Endodermal cell (in vitro differentiated cells): Measurements from ENCODE around the gene RERE. TPM values are rescaled to one million over a fixed set of nuclear protein-coding genes. Genes with fewer than 3 reads are reported as not detected.

ENCODE experiments used
- DNase-seq: peaks from one replicate; pipeline ENCODE4 v3.0.0-alpha.2; 2017
- H3K27ac ChIP-seq: 2 replicates; pipeline ENCODE4 v1.5.1; 2013; ENCODE audit warnings: mild to moderate bottlenecking, low read depth, low read length, moderate library complexity
- H3K27me3 ChIP-seq: 2 replicates; pipeline ENCODE4 v1.6.1; 2013; ENCODE audit warnings: mild to moderate bottlenecking, low read length, moderate library complexity; ENCODE audit not compliant: insufficient read depth, control insufficient read depth, poor library complexity, severe bottlenecking
- H3K36me3 ChIP-seq: 2 replicates; pipeline ENCODE4 v1.7.0; 2013; ENCODE audit warnings: mild to moderate bottlenecking, low read length, moderate library complexity; ENCODE audit not compliant: control insufficient read depth, insufficient read depth
- H3K4me1 ChIP-seq: one replicate; pipeline ENCODE4 v1.7.0; 2013; ENCODE audit warnings: low read length; ENCODE audit not compliant: control insufficient read depth, insufficient read depth
- H3K4me3 ChIP-seq: 2 replicates; pipeline ENCODE4 v1.5.1; 2013; ENCODE audit warnings: mild to moderate bottlenecking, low read length, moderate library complexity
- H3K9ac ChIP-seq: 2 replicates; pipeline ENCODE4 v1.6.1; 2013; ENCODE audit warnings: mild to moderate bottlenecking, low read length, moderate library complexity; ENCODE audit not compliant: poor library complexity, severe bottlenecking; ENCODE audit errors: extremely low read depth
- H3K9me3 ChIP-seq: 2 replicates; pipeline ENCODE4 v1.6.1; 2013; ENCODE audit warnings: mild to moderate bottlenecking, low read length, moderate library complexity; ENCODE audit not compliant: control insufficient read depth
- H3K27ac Mint-ChIP-seq: 2 replicates; pipeline ENCODE4 v1.8.0; 2020; ENCODE audit warnings: mixed read lengths
- H3K27me3 Mint-ChIP-seq: 2 replicates; pipeline ENCODE4 v1.8.0; 2021; ENCODE audit warnings: mild to moderate bottlenecking, mixed read lengths; ENCODE audit not compliant: insufficient read depth
- H3K36me3 Mint-ChIP-seq: 2 replicates; pipeline ENCODE4 v1.8.0; 2020; ENCODE audit warnings: low read depth, mixed read lengths
- H3K4me1 Mint-ChIP-seq: 2 replicates; pipeline ENCODE4 v1.8.0; 2020; ENCODE audit warnings: mixed read lengths
- H3K4me3 Mint-ChIP-seq: 2 replicates; pipeline ENCODE4 v1.8.0; 2020; ENCODE audit warnings: mild to moderate bottlenecking, moderate library complexity, mixed read lengths
- H3K9me3 Mint-ChIP-seq: 2 replicates; pipeline ENCODE4 v1.8.0; 2020; ENCODE audit warnings: mild to moderate bottlenecking, mixed read lengths
- CTCF ChIP-seq: fragments of 200-600 bp; sonication (generic); conservative IDR thresholded peaks from 2 replicates; pipeline ENCODE4 v1.5.0; 2021; ENCODE audit warnings: antibody characterized with exemption, mild to moderate bottlenecking
- WGBS, 2 experiments: methylation state at CpG; one replicate each; pipeline versions ENCODE4 v1.1.5 to v1.1.7; 2013; ENCODE audit warnings: missing lambda C conversion rate in 2 of 2, mixed read lengths in 1 of 2; ENCODE audit not compliant: insufficient coverage in 1 of 2, insufficient read length in 1 of 2; 5-methylcytosine and 5-hydroxymethylcytosine counted together
- total RNA-seq, 2 donors: library from RNA; stranded (reverse); fragmentation: NEBNext Ultra II Directional in 1 of 2; extraction: Animal tissue kit (Norgen Biotek cat#: 25700) in 1 of 2; gene quantifications; 2 replicates in 1 of 2; 3 replicates in 1 of 2; pipeline ENCODE4 v1.2.1, GENCODE V29; 2021

Gene RERE
- total RNA-seq, 2 donors from 2014 or later = 159 to 179 TPM

DNA sequence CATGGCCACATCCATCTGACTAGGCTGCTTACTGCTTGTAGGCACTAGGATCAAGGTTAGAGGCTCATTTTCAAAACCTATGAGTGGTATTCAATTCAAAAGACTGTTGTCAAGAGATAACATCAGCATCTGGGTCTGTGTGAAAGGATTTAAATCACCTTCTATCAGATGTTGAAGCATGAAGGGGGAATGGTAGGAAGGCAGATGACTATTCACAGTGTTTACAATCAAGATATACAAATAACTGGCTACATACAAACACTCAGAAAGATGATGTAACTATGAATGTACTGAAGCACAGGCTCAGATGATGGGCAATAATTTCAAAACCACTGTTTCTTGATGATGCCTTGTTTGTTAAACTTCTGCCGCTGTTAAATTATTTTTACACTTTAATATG lies 250.3 kb downstream of the RERE start:
- Mint-ChIP-seq H3K4me1 (peaks cover 68% of the 10 kb centered on the region), H3K27me3 (no peaks in the 10 kb centered on the region), H3K36me3 (peaks cover 4% of the 10 kb centered on the region), H3K9me3 (no peaks in the 10 kb centered on the region), H3K27ac (peak overlapping the region; percentile 0), H3K4me3 (no peak overlapping the region)
- H3K4me3 ChIP-seq = peak overlapping the region; percentile 28
- no peaks in the 10 kb centered on the region for H3K9me3 ChIP-seq
- WGBS, 2 experiments = 100% methylated on average over 1 of the region's 1 CpG; no CpG with 5 or more reads in 1 of the 2 experiments
- H3K36me3 ChIP-seq = peaks cover 14% of the 10 kb centered on the region
- no peaks in the 10 kb centered on the region for H3K27me3 ChIP-seq
- no peak for TF ChIP-seq CTCF
- H3K4me1 ChIP-seq = peaks cover 11% of the 10 kb centered on the region
- no peak overlapping the region for H3K27ac ChIP-seq
- H3K9ac ChIP-seq = no peak overlapping the region
- DNase-seq = no peak

DNA sequence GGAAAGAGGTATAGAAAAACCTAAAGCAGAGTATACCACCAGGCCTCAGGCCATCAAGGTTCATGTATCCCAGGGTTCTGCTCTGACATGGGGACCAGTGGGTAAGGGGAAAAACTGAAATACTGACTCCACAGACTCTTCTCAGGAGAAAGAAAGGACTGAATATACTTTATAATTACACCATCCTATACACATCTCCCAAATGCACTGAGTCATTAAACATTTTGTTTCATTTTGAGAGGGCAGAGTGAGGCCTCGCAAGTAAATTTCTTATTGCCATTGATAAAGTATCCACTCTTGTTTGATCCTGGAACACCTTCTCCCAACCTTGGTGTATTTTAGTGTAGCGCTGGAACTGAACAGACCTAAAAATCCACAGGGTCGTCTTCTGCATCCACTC lies 251.6 kb downstream of the RERE start:
- Histone ChIP-seq H3K36me3 (peaks cover 14% of the 10 kb centered on the region), H3K4me3 (no peak overlapping the region), H3K27me3 (no peaks in the 10 kb centered on the region), H3K9ac (no peak overlapping the region), H3K4me1 (peaks cover 13% of the 10 kb centered on the region), H3K9me3 (no peaks in the 10 kb centered on the region), H3K27ac (no peak overlapping the region)
- peak overlapping the region; percentile 31 for H3K27ac Mint-ChIP-seq
- no peaks in the 10 kb centered on the region for H3K9me3 Mint-ChIP-seq
- TF ChIP-seq CTCF = no peak
- 57 to 81% methylated on average over 1 to 3 of the region's 3 CpGs for WGBS, 2 experiments
- no peak overlapping the region for H3K4me3 Mint-ChIP-seq
- H3K27me3 Mint-ChIP-seq = no peaks in the 10 kb centered on the region
- peaks cover 4% of the 10 kb centered on the region for H3K36me3 Mint-ChIP-seq
- H3K4me1 Mint-ChIP-seq = peaks cover 66% of the 10 kb centered on the region
- DNase-seq = no peak

DNA sequence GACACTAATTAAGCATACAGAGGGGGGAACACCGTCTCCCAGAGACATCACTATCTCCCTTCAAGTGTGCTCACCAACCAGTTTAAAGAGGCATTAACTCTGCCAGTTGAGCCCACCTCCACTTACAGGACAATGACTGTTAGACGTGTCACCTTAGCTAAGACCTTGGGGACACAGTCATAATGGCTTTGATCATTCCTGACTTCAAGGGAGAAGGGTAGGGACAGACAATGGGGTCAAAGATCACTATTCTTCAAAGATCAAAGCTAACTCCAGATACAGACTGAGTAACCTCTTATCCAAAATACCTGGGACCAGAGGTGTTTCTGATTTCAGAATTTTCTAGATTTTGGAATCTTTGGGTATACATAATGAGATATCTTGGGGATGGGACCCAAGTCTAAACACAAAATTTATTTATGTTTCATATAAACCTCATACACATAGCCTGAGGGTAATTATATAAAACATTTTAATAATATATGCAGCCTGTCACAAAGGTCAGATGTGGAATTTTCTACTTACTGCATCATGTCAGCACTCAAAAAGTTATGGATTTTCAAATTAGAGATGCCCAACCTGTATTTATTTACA lies 253.4 kb downstream of the RERE start:
- Histone ChIP-seq H3K9me3 (no peaks in the 10 kb centered on the region), H3K9ac (peak overlapping the region; percentile 28), H3K27me3 (no peaks in the 10 kb centered on the region), H3K36me3 (peaks cover 8% of the 10 kb centered on the region), H3K4me1 (peaks cover 16% of the 10 kb centered on the region), H3K4me3 (peak overlapping the region; percentile 58), H3K27ac (peak overlapping the region; percentile 11)
- H3K27me3 Mint-ChIP-seq = no peaks in the 10 kb centered on the region
- H3K4me3 Mint-ChIP-seq = no peak overlapping the region
- H3K27ac Mint-ChIP-seq = peak overlapping the region; percentile 94
- 28% methylated on average over 2 of the region's 2 CpGs; no CpG with 5 or more reads in 1 of the 2 experiments for WGBS, 2 experiments
- TF ChIP-seq CTCF = no peak
- peaks cover 68% of the 10 kb centered on the region for H3K4me1 Mint-ChIP-seq
- peak; percentile 65 for DNase-seq
- peaks cover 4% of the 10 kb centered on the region for H3K36me3 Mint-ChIP-seq
- no peaks in the 10 kb centered on the region for H3K9me3 Mint-ChIP-seq
